DMS53 (cell line): Measurements from ENCODE around the gene SPRED3.
"Not testable (repeated sequence)": the region's sequence is repeated elsewhere in the genome, so short reads cannot be mapped to it uniquely, and the experiment has no call there.

Source experiments
- DNase-seq: peaks from one replicate; lab custom pipeline; 2025; lab: John Stamatoyannopoulos, UW

The SPRED3 gene

GRCh38 chr19:38417544-38418506, 29.3 kb downstream of the SPRED3 start:
- DNase-seq, result peak; percentile 73

- no peak for DNase-seq
These were observed 32.4 kb downstream of the SPRED3 start for GRCh38 chr19:38420935-38421334.

- DNase-seq, result no peak
These were observed 33.4 kb downstream of the SPRED3 start for GRCh38 chr19:38421856-38422255.

DNA sequence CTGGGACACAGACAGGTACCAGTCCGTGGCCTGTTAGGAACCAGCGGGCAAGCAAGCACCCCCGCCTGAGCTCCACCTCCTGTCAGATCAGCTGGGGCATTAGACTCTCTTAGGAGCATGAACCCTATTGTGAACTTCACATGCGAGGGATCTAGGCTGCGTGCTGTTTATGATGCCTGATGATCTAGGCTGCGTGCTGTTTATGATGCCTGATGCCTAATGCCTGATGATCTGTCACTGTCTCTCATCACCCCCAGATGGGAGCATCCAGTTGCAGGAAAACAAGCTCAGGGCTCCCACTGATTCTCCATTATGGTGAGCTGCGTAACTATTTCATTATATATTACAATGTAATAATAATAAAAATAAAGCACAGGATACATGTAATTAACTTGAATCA, 33.9 kb downstream of the SPRED3 start:
- no peak for DNase-seq

DNA sequence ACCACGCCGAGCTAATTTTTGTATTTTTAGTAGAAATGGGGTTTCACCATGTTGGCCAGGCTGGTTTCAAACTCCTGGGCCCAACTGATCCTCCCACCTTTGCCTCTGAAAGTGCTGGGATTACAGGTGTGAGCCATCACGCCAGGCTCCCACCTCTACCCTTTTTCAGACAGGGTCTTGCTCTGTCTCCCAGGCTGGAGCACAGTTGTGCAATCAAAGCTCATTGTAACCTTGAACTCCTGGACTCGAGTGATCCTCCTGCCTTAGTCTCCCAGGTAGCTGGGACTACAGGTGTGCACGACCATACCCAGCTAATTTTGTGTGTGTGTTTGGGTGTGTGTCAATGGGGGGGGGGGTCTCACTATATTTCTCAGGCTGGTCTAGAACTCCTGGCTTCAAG, 35.8 kb downstream of the SPRED3 start:
- DNase-seq, result no peak

DNA sequence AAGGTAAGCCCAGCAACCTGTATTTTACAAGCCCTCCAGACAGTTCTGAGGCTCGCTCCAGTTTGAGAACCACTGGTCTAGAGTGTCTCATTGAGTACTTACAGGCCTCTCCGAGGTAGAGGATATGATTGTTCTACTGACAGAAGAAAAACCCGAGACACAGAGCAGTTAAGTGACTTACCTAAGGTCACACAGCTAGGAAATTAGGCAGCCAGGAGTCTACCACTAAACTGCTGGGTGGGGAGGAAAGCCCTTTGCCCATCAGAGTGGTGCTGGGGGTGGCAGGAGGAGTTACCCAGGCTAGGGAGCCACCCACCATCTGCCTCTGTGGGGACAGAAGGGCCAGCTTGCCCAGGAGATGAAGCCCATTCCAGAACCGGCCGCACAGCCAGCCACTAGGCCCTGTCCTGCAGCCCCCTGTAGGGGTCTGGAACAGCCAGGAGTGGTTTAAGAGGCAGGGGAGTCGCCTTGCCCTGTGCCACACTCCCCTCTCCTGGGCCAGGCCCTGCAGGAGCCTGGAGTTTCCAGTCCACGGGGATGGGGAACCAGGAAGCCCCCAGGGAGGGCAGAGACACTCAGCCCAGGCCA, 36.8 kb downstream of the SPRED3 start:
- no peak for DNase-seq

- DNase-seq, result no peak
These were observed 37.4 kb downstream of the SPRED3 start, which contains the start of gene RASGRP4 for GRCh38 chr19:38425810-38426466. Gene RASGRP4 (minus strand): TSS chr19:38426219. CDS start chr19:38426091, 128 bp downstream.

- DNase-seq, result not testable (repeated sequence)
These were observed 38.7 kb downstream of the SPRED3 start for GRCh38 chr19:38427035-38427677.

- DNase-seq, result no peak
These were observed 40.7 kb downstream of the SPRED3 start for GRCh38 chr19:38429055-38429810.

- no peak for DNase-seq
These were observed 41.3 kb downstream of the SPRED3 start for GRCh38 chr19:38429811-38430156.

DNA sequence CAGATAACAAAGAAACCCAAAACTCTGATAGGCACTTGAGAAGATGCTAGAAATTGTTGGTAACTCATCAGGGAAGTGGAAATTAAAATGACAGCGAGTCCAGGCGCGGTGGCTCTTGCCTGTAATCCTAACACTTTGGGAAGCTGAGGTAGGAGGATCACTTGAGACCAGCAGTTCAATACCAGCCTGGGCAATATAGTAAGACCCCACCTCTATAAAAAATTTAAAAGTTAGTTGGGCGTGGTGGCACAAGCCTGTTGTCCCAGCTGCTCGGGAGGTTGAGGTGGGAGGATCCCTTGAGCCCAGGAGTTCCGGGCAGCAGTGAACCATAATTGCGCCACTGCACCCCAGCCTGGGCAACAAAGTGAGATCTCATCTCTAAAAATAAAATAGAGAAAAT, 42.4 kb downstream of the SPRED3 start:
- no peak for DNase-seq

- no peak for DNase-seq
These were observed 44.8 kb downstream of the SPRED3 start, which contains the start of gene RYR1 for GRCh38 chr19:38433268-38433733. Gene RYR1 (plus strand): TSS chr19:38433691. CDS start chr19:38433830, 139 bp downstream.

- DNase-seq, result no peak
These were observed 46.1 kb downstream of the SPRED3 start for GRCh38 chr19:38434549-38435051.

- no peak for DNase-seq
These were observed 48.8 kb downstream of the SPRED3 start for GRCh38 chr19:38437295-38437694.

- DNase-seq, result no peak
These were observed 49.4 kb downstream of the SPRED3 start for GRCh38 chr19:38437917-38438316.

DNA sequence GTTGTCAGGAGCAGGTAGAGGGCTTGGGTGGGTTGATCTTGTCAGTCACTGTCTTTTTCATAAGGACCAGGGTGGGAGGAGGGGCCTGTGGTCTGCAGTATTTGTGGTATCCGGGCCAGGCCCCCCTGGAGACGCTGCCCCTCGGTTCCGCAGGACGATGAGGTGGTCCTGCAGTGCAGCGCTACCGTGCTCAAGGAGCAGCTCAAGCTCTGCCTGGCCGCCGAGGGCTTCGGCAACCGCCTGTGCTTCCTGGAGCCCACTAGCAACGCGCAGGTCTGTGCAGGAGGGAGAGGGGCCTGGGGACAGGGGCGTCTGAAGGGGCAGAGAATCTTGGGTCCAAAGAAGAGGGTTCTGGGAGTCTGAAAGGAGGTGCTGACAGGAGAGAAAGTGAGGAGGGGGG, 52.1 kb downstream of the SPRED3 start:
- DNase-seq, result no peak

DNA sequence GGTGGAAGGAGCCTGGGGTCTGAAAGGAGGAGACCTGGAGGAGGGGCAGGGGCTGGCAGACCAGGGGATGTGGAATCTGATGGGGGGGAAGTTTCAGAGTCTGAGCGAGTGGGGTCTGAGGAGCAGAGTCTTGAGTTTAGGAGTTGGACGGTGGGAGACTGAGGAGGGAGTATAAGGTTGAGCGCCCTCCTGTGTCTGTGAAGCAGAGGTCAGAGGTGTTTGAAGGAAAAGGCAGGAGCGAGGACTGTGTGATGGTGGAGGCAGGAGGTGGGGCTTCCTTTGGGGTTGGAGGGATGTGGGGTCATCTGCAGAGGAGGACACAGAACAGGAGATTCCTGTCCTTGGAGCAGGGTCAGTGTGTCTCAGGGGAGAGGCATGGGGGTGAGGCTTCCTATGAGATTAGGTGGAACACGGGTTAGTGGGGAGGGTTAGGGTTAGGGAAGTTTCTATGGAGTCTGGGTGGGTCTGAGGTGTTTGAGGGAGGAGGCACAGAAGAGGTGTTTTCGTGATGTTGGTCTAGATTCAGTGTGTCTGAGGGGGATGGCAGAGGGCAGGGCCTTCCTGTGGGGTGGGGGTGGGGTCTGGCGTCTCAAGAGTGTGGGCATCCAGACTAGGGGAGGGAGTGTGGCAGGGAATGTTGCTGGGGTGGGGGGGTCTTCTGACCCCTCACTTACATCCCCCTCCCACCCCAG, 53.3 kb downstream of the SPRED3 start:
- DNase-seq, result peak; percentile 35

GRCh38 chr19:38442736-38443135, 54.2 kb downstream of the SPRED3 start:
- DNase-seq, result no peak

- peak; percentile 30 for DNase-seq
These were observed 55.0 kb downstream of the SPRED3 start for GRCh38 chr19:38443458-38443999.

- DNase-seq, result peak; percentile 36
These were observed 55.5 kb downstream of the SPRED3 start for GRCh38 chr19:38444026-38444425.
